K562 (cell line): Measurements from ENCODE around the gene USP1. TPM values are rescaled to one million over a fixed set of nuclear protein-coding genes. Genes with fewer than 3 reads are reported as not detected.
A peak's percentile ranks its signal among the peaks of the same experiment; 100 is the strongest.

ENCODE experiments used
- BACH1 ChIP-seq: fragments of 200-800 bp; sonication (Bioruptor generic); IDR thresholded peaks from 2 replicates; pipeline ENCODE4 v1.6.1; 2016; ENCODE audit warnings: missing genetic modification characterization, missing compliant biosample characterization
- BRF1 ChIP-seq: IDR thresholded peaks from 3 replicates; pipeline ENCODE4 v1.6.1; 2011; ENCODE audit warnings: borderline replicate concordance, mild to moderate bottlenecking; ENCODE audit not compliant: insufficient read length; ENCODE audit errors: extremely low read depth
- CBFB ChIP-seq: sonication (generic); formaldehyde crosslinking; IDR thresholded peaks from 2 replicates; pipeline ENCODE4 v1.4.0; 2020; ENCODE audit warnings: mild to moderate bottlenecking, missing genetic modification reagents
- CGGBP1 ChIP-seq: fragments of 250-450 bp; sonication (Bioruptor Pico); IDR thresholded peaks from 2 replicates; pipeline ENCODE4 v1.9.0; 2021; ENCODE audit warnings: mild to moderate bottlenecking
- CXXC5 ChIP-seq: fragments of 250-450 bp; sonication (Bioruptor Pico); IDR thresholded peaks from 2 replicates; pipeline ENCODE4 v1.8.0; 2022; ENCODE audit warnings: inconsistent platforms, mild to moderate bottlenecking, moderate library complexity
- ETV6 ChIP-seq, 3 experiments: fragments of 150-350 bp in 1 of 3; sonication (generic) in 1 of 3; formaldehyde crosslinking in 1 of 3; IDR thresholded peaks; 2 replicates each; pipeline versions ENCODE4 v1.6.1 to v1.8.0; 2014 to 2022; ENCODE audit warnings: borderline replicate concordance in 2 of 3, low read depth in 2 of 3, antibody characterized with exemption in 1 of 3, low read length in 1 of 3, mild to moderate bottlenecking in 1 of 3, missing genetic modification reagents in 1 of 3
- MAFK ChIP-seq: IDR thresholded peaks from 2 replicates; pipeline ENCODE4 v1.6.1; 2011; ENCODE audit warnings: low read length, improper control_type of control experiment
- MTA3 ChIP-seq: fragments of 450-650 bp; formaldehyde crosslinking; IDR thresholded peaks from 2 replicates; pipeline ENCODE4 v1.6.1; 2017; ENCODE audit warnings: mild to moderate bottlenecking, borderline replicate concordance
- NR2C2 ChIP-seq, 2 experiments: fragments of 200-800 bp in 1 of 2; sonication (Bioruptor generic) in 1 of 2; sonication (generic) in 1 of 2; formaldehyde crosslinking in 1 of 2; IDR thresholded peaks; 2 replicates each; pipeline versions ENCODE4 v1.6.1 to v1.8.0; 2016 to 2022; ENCODE audit warnings: mild to moderate bottlenecking in 1 of 2, missing compliant biosample characterization in 1 of 2, missing genetic modification characterization in 1 of 2, missing genetic modification reagents in 1 of 2
- PHF8 ChIP-seq: fragments of 200-600 bp; sonication (generic); IDR thresholded peaks from 2 replicates; pipeline ENCODE4 v1.6.1; 2012; ENCODE audit warnings: mixed run types, mild to moderate bottlenecking, inconsistent platforms, low read length, moderate library complexity, borderline replicate concordance
- POLR2AphosphoS5 ChIP-seq: IDR thresholded peaks from 2 replicates; pipeline ENCODE4 v1.6.1; 2011; ENCODE audit warnings: mild to moderate bottlenecking, low read depth, low read length, moderate library complexity; ENCODE audit not compliant: control insufficient read depth, insufficient read depth
- PRDM10 ChIP-seq: fragments of 450-650 bp; IDR thresholded peaks from 2 replicates; pipeline ENCODE4 v1.6.1; 2018; ENCODE audit not compliant: partially characterized antibody
- RBBP5 ChIP-seq: fragments of 200-600 bp; sonication (generic); IDR thresholded peaks from 2 replicates; pipeline ENCODE4 v1.6.1; 2012; ENCODE audit warnings: borderline replicate concordance, mild to moderate bottlenecking, low read length, control low read depth, inconsistent platforms; ENCODE audit not compliant: insufficient read depth, poor library complexity, severe bottlenecking
- SPI1 ChIP-seq: IDR thresholded peaks from 2 replicates; pipeline ENCODE4 v1.6.1; 2011; ENCODE audit warnings: low read depth, low read length, control low read depth, borderline replicate concordance
- TAF7 ChIP-seq: fragments of 450-650 bp; IDR thresholded peaks from 2 replicates; pipeline ENCODE4 v1.6.1; 2016; ENCODE audit warnings: missing genetic modification characterization, missing compliant biosample characterization
- TBP ChIP-seq: optimal IDR thresholded peaks from 2 replicates; pipeline ENCODE3; 2011; ENCODE audit warnings: low read depth, low read length, improper control_type of control experiment
- XRCC4 ChIP-seq: IDR thresholded peaks from one replicate; pipeline ENCODE4 v1.6.1; 2011; ENCODE audit not compliant: insufficient read depth, insufficient read length; ENCODE audit errors: extremely low read depth
- ZNF398 ChIP-seq: fragments of 250-450 bp; sonication (Bioruptor Pico); IDR thresholded peaks from 2 replicates; pipeline ENCODE4 v1.8.0; 2021; ENCODE audit warnings: moderate library complexity, mild to moderate bottlenecking, inconsistent platforms
- ZNF444 ChIP-seq: fragments of 250-450 bp; sonication (Bioruptor Pico); IDR thresholded peaks from 2 replicates; pipeline ENCODE4 v1.4.0; 2020; ENCODE audit warnings: mild to moderate bottlenecking, moderate library complexity
- ZNF668 ChIP-seq: fragments of 250-450 bp; sonication (Bioruptor Pico); IDR thresholded peaks from 2 replicates; pipeline ENCODE4 v1.8.0; 2022; ENCODE audit warnings: mild to moderate bottlenecking, inconsistent platforms
- polyA plus RNA-seq, 8 experiments: library from polyadenylated mRNA; depleted of rRNA in 4 of 8; stranded (reverse) in 5 of 8; unstranded in 3 of 8; fragments of >200 nt; fragmentation: Nextera tagmentation in 2 of 8; fragmentation: Illumina TruSeq in 1 of 8; extraction: Ambion mirVana in 2 of 8; extraction: Trizol in 1 of 8; gene quantifications; 2 replicates each; pipeline versions ENCODE4 v1.2.1 to v1.2.3, GENCODE V29; 2011 to 2014; ENCODE audit warnings: inconsistent platforms in 1 of 8, missing spikeins in 1 of 8
- total RNA-seq, 7 experiments: library from RNA; depleted of rRNA in 6 of 7; stranded (reverse); fragments of >200 nt in 6 of 7; fragmentation: Illumina TruSeq in 2 of 7; extraction: Trizol in 2 of 7; gene quantifications; 2 replicates each; pipeline versions ENCODE4 v1.2.1 to v1.2.3, GENCODE V29; 2011 to 2021; ENCODE audit warnings: low replicate concordance in 1 of 7
- TF ChIP-seq, protein P1 (sequence below): sonication (generic); formaldehyde crosslinking; IDR thresholded peaks from 2 replicates; pipeline ENCODE4 v1.8.1; 2022; ENCODE audit warnings: missing genetic modification reagents

USP1 gene
- total and polyA plus RNA-seq, 9 of the 15 experiments (the other 6 are each of a cell fraction or from before 2014, with no cell fraction given), result 27.3 to 87.9 (median 51.7) TPM

GRCh38 chr1:62436039-62436465, 797 bp upstream of the USP1 start (continued):
- TF ChIP-seq SPI1, result no peak
- TF ChIP-seq TBP, result peak; percentile 91
- TF ChIP-seq CGGBP1 (CRISPR knock-in tag), result 0 out of 2 replicates have a peak, but pooled peaks have one; percentile 48
- TF ChIP-seq PRDM10, result no peak
- TF ChIP-seq ZNF398 (CRISPR knock-in tag), result no peak
- no peak for TF ChIP-seq CBFB (CRISPR knock-in tag)
- peak; percentile 93 for TF ChIP-seq CXXC5 (CRISPR knock-in tag)
- no peak for TF ChIP-seq ZNF668 (CRISPR knock-in tag)
- no peak for TF ChIP-seq NR2C2 (CRISPR knock-in tag; IDR thresholded peaks at IDR 0.05)
- TF ChIP-seq NR2C2 (tag; IDR thresholded peaks at IDR 0.05), result peak; percentile 61; the same call in 1 of the 2 replicates
- no peak for TF ChIP-seq ZNF444
- TF ChIP-seq MTA3, result no peak
- TF ChIP-seq TAF7 (tag), result peak; percentile 95
- no peak; a peak in 1 of 4 replicates for TF ChIP-seq ETV6 (IDR thresholded peaks at IDR 0.05; ENCODE audit: borderline replicate concordance in 1 of 2, low read depth in 2 of 2, low read length in 1 of 2)
- no peak for TF ChIP-seq ETV6 (CRISPR knock-in tag; IDR thresholded peaks at IDR 0.05; ENCODE audit: borderline replicate concordance)
- TF ChIP-seq POLR2AphosphoS5, result peak; percentile 93
- no peak for TF ChIP-seq MAFK
- TF ChIP-seq BRF1, result no peak
- TF ChIP-seq, protein P1, sequence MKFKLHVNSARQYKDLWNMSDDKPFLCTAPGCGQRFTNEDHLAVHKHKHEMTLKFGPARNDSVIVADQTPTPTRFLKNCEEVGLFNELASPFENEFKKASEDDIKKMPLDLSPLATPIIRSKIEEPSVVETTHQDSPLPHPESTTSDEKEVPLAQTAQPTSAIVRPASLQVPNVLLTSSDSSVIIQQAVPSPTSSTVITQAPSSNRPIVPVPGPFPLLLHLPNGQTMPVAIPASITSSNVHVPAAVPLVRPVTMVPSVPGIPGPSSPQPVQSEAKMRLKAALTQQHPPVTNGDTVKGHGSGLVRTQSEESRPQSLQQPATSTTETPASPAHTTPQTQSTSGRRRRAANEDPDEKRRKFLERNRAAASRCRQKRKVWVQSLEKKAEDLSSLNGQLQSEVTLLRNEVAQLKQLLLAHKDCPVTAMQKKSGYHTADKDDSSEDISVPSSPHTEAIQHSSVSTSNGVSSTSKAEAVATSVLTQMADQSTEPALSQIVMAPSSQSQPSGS (CRISPR knock-in tag), result no peak
- peak; percentile 97 for TF ChIP-seq PHF8
- TF ChIP-seq RBBP5, result peak; percentile 36
- TF ChIP-seq BACH1 (tag), result no peak
- no peak for TF ChIP-seq XRCC4
